GM18526 (cell line): ENCODE measurements around the gene PEPD.

ENCODE experiments used
- POLR2A ChIP-seq: IDR thresholded peaks from 3 replicates; pipeline ENCODE4 v1.6.1; 2011; ENCODE audit not compliant: insufficient read length; ENCODE audit errors: extremely low read depth

Gene PEPD

DNA sequence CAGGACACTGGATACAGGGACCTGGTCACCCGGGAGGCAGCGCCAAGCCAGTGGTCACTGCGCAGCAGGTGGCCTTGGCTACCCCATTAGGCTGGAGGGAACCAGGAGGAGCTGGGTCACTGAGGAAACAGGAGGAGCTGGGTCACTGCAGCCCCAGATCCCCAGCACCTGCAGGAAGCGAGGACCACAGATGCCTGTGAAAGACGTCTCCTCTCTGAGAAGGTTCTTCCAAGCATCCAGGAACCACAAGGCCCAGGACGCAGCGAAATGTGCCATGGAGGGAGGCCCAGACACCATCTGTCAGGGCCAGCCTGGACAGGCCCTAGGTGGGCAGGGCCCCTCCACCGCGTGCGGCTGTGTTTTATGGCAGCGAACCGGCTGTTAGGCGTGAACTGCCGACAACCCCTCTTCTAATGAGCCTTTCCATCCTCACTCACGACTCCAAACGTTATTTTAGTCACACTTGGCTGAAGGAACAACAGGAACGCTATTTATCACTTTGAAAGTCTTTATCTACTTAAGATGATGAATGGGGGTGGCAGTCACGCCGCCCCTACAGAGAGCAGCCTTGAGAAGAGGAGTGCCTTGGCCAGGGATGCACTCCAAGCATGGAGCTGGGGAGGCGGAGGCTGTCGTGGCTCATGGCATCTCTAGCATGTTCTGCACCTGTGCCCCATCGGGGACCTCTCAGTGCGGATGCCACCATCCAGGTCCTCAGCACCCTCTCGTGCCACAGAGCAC, 94.8 kb downstream of the PEPD start:
- no peak for TF ChIP-seq POLR2A

DNA sequence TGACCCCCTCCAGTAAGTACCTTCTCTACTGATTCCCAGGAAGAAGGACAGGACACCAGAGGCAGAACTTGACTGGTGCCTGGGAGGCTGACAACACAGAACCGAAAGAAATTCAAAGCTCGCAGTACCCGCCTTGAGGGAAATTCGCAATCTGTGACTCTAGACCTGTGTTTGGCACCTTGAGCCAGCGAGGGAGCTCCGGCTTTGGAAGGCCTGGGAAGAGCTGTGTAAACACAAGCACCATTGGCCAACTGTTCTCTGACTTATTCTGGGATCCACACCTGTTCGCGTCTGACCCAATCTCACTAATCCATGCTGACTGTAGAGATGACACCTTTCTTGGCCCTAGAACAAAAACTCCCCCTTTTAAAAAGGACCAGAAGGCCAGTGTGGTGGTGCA, 97.4 kb downstream of the PEPD start:
- no peak for TF ChIP-seq POLR2A

DNA sequence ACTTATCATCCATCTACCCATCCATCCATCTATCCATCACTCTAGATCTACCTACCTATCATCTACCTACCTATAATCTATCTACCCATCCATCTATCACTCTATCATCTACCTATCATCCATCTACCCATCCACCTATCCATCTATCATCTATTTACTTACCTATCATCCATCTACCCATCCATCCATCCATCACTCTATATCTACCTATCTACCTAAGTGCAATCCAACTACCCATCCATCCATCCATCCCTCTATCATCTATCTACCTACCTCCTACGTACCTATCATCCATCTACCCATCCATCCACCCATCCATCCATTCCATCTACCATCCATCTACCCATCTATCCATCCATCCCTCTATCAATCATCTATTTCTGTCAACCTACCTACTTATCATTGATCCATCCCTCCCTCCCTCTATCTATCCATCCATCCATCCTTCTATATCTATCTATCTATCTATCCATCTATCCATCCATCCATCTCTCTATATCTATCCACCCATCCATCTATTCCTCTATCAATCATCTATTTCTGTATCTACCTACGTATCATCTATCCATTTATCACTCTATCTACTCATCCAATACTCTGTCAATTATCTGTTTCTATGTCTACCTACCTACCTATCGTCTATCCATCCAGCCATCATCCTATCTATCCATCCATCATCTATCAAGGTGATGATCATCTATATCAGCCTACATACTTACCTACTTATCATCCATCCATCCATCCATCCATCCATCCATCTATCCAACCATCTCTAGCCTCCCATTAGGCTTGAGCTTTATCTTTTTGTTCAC, 99.0 kb downstream of the PEPD start:
- TF ChIP-seq POLR2A: no peak

DNA sequence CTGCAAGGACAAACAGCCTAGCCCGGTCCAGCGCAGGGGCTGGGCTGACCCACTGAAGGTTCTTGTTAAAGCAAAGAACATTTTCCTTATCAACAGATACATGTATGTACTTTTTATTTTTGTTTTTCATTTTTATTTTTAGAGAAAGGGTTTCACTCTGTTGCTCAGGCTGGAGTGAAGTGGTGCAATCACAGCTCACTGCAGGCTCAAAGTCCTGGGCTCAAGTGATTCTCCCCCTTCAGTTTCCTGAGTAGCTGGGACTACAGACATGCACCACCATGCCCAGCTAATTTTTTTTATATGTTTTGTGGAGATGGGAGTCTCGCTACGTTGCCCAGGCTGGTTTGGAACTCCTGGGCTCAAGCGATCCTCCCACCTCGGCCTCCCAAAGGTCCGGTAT, 100.2 kb downstream of the PEPD start:
- TF ChIP-seq POLR2A: no peak

DNA sequence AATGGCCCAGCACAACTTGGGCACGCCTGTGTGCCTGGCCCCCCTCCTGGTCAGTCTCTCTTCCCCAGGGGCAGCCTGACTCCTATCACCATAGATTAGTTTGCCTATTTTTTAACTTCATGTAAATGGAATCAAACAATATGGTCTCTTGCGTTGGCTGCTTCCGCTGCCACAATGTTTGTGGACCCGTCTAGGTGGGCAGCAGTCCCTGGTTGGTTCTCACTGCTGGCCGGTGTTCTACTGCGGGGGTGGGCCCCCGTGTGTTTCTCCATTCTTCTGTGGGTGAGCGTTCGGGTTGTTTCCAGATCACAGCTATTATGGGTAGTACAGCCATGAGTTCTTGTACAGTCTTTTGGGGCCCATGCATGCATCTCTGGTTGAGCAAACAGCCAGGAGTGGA, 100.8 kb downstream of the PEPD start:
- no peak for TF ChIP-seq POLR2A

DNA sequence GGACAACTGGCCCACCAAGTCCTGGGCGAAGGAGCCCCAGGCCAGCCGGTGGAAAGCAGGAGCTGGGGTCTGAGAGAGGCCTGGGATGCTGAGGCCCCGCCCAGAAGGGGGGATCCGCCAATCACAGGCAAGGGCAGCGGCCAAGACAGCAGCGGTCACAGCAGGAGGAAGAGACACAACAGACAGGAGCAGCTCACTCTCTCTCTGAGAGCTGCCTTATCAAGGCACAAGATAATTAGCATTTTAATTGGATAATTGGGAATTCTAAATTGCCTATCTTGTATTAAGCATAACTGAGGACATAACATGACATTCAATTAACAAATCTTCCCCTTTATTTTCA, 101.8 kb downstream of the PEPD start:
- no peak for TF ChIP-seq POLR2A

DNA sequence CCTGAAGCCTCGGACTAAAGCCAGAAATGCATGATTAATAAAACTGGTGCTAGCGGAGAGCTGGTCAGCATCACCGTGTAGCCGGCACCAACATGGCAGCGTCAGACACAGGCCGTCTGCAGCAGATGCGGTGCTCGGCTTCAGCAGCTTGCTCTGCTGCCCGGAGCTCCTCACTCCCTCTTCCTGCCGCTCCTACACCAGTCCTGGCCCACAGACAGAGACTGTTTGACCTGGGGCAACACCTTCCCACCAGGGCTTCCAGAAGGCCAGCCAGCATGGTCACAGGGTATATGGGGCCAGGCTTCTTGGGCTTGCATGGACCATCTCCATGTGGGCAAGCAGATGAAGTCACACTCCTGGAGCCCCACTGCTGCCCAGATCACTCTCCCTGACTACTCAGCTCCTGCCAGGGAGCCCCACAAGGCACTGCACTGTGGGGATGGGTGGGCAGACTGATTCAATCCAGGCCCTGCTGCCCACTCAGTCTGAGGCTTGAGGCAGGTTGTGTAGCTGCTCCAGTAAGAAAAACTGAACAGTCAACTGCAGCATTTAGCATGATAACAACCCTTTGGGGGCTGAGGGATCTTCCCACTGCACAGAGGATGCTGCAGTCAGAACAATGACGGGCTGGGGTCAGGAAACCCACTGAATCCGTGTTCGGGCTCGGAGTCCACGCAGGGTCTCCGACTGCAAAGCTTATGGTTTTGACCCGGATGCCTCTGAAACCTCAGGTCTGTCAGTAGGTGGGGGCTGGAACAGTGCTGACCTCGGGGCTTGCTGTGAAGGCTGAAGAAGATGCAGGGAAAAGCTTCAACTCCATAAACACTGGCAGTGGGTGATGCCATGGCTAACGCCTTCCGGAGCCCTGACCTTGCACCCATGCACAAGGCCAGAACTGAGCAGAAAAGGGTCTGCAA, 102.5 kb downstream of the PEPD start:
- no peak for TF ChIP-seq POLR2A

DNA sequence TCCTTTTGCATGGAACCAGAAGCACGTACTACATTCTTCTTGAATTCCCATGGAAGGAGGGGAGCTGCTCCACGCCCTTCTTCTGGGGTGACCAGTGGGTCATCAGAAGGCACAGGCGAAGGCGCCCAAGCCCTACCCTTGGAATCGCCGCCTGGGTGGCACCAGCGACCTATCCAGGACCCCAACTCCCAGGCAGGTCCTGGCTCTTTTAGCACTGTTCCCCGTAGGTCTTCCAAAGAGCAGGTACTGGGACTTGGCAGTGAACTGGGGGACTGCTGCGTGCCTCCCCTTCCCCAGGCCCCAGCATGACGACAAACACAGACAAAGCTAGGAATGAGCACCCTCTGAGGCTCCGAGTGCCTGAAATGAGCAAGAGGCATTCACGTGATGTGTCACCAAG, 103.1 kb downstream of the PEPD start:
- TF ChIP-seq POLR2A: no peak

DNA sequence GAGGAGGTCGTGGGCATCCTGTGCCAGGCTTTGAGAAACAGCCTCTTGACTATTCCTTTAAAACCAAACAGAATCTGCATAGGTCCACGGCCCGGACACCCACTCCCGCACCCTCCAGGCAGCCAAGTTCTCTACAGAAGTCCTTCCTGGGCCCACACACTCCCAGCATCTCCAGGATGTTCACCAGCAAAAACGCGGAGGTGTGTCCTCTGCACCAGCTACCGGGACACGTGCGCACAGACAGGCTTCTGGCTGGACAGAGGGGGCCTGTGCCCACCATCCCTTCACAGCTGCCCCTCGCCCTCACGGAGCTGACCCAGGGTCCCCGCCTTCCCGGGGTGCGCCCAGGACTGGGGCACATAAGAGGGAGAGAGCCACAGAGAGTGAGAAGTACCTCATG, 103.8 kb downstream of the PEPD start:
- no peak for TF ChIP-seq POLR2A

DNA sequence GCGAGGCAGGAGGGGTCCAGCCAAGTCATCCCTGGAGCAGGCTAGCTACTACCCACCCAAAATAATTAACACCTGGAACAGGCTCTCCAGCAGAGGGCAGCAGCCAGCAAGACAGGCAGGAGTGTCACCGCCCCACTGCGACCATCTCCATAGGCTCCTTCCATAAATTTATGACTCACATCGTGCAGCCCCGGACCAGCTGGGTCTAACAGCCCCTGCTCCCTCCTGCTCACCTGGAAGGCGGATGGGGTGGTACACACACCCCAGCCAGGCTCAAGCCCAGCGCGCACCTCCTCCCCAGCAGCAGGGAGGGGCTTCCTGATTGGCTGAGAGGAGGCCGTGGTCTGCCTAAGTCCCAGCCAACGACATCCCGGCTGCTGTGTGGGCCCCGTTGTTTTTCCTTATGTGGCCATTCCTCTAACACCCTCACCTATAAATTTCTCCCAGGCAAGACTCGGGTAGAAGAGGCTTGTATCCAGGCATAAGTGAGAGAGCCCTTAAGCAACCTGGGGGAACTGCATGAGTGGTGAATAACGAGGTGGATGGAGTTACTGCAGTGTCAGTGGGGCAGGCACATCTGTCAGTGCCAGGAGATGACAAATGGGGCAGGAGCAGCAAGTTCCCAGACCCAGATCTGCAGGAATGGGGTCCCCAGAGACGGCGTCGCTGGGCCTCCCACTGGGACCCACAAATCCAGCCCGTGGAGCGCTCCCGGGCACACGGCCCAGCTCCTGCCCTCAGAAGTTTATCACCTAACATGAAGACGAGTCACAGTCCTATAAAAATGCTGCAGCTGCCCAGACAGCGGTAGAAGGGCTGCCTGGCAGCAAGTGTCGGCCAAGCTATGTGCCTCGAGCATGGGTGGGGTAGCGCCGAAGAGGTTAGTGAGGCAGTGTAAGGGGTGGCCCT, 105.0 kb downstream of the PEPD start:
- TF ChIP-seq POLR2A: no peak

DNA sequence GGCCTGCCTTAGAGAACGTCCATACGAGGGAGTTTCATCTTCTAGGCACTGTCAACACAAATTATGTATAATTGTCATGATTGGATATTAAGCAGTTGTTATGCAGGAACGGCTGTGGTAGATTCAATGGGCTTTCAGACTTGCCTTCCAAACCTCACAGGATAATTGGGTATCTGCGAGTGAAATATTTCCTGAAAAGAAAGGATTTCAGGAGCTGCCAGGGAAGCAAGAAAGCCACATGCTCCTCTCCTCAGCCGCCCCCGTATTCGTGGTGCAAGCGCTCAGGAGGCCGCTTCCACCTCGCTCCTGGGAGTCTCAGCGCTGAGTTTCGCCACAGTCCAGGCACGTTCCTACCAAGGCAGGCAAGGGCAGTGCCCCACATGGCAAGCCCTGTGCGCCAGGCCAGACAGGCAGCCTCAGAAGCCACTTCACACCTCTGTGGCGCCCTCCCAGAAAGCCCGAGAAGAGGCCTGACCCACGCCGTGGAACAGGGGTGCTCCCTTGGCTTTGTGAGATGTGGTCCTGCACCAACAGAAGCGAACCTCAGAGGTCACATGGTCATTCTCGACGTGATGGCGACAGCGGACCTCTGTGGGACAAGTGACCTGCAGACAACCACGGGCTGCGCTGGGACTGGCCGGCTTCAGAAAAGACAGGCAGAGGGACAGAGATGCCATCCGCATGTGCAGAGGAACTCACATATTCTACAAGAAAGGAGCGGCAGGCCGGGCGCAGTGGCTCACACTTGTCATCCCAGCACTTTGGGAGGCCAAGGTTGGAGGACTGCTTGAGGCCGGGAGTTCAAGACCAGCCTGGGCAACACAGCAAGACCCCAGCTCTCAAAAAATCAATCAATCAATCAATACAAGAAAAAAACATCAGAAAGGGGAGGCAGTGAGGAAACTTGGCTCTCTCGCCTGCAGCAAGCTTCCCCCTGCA, 106.7 kb downstream of the PEPD start:
- no peak for TF ChIP-seq POLR2A

DNA sequence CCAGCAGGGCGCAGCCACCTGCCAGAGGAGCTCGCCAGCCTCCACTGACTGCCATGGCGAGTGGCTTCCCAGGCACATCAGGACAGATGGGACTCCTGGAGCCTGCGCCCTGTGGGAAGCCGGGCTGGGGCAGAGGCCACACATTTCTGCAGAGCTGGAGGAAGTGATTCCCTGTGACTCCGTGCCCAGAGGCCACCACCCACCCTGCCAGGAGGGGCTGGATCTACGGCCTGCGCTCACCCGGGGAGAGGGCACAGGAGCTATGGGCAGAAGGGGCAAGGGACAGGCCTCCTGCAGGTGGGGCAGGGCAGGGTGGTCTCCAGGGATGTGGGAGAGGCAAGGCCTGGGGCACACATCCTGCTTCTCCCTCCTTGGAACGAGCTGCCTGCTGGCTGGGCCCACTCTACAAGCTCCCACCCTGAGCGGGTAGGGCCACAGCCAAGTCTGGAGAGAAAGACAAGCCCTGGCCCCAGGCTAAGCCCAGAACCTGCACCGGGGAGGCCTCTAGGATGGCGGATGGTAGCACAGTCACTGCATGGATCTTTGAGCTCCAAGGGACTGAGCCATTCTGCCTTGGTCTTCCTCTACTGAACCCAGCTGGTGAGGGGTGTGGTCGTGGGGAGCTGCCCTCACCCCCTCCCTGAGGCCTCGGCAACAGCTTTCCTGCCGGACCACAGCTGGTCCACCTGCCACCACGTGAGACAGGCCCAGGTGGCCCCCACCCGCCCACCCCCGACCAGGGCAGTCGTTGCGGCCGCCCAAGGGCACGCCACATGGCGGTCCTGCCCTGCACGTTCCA, 107.5 kb downstream of the PEPD start:
- TF ChIP-seq POLR2A: no peak

DNA sequence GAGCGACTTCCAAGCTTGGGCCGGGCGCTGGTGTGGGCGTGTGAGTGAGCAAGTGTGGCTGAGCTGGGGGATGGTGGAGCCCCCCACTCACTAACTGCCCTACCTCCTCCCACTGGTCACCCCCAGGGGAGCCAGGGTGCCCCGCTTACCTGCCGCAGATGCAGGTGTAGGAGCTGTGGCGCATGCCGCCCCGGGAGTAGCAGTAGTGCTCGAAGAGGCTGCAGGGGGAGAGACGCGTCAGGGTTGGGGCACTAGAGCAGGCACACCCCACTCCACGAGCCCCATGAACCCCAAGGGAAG, 108.2 kb downstream of the PEPD start:
- TF ChIP-seq POLR2A: no peak
